Suprapubic skin (tissue), 4 donors: Measurements from ENCODE around the gene RYR1. TPM values are rescaled to one million over a fixed set of nuclear protein-coding genes. Genes with fewer than 3 reads are reported as not detected.
"Not testable (repeated sequence)": the region's sequence is repeated elsewhere in the genome, so short reads cannot be mapped to it uniquely, and the experiment has no call there.

Experiments used
- DNase-seq, 2 donors: peaks; one replicate each; pipeline ENCODE4 v3.0.0-alpha.2; 2019; ENCODE audit warnings: low spot score in 2 of 2
- H3K27ac ChIP-seq: fragments of 200-600 bp; sonication (generic); one replicate; pipeline ENCODE4 v1.5.1; 2019
- H3K27me3 ChIP-seq: fragments of 200-600 bp; sonication (generic); one replicate; pipeline ENCODE4 v1.5.1; 2019
- H3K36me3 ChIP-seq: fragments of 200-600 bp; sonication (generic); one replicate; pipeline ENCODE4 v1.5.1; 2019
- H3K4me1 ChIP-seq: fragments of 200-600 bp; sonication (generic); one replicate; pipeline ENCODE4 v1.5.1; 2019
- H3K4me3 ChIP-seq: fragments of 200-600 bp; sonication (generic); one replicate; pipeline ENCODE4 v1.5.1; 2019; ENCODE audit warnings: mild to moderate bottlenecking
- H3K9me3 ChIP-seq: fragments of 200-600 bp; sonication (generic); one replicate; pipeline ENCODE4 v1.5.1; 2019
- EP300 ChIP-seq: sonication (generic); formaldehyde crosslinking; IDR thresholded peaks from one replicate; pipeline ENCODE4 v1.6.1; 2017; ENCODE audit warnings: antibody characterized with exemption
- POLR2A ChIP-seq, 2 donors: fragments of 450-650 bp; IDR thresholded peaks; one replicate each; pipeline ENCODE4 v1.6.1; 2017; ENCODE audit warnings: antibody characterized with exemption in 2 of 2, mild to moderate bottlenecking in 2 of 2, moderate library complexity in 2 of 2
- POLR2AphosphoS5 ChIP-seq, 3 donors: sonication (generic); formaldehyde crosslinking; IDR thresholded peaks; one replicate each; pipeline ENCODE4 v1.6.1; 2017; ENCODE audit warnings: antibody characterized with exemption in 3 of 3
- WGBS: methylation state at CpG from one replicate; pipeline ENCODE4 v1.1.5; 2018; 5-methylcytosine and 5-hydroxymethylcytosine counted together
- total RNA-seq, 4 donors: library from RNA; depleted of rRNA; stranded (reverse); fragments of >200 nt; gene quantifications; one replicate each; pipeline ENCODE4 v1.1.0, GENCODE V29; 2016
- TF ChIP-seq, protein P1 (sequence below), 2 donors: fragments of 200-600 bp in 1 of 2; fragments of 450-650 bp in 1 of 2; sonication (generic) in 1 of 2; IDR thresholded peaks; one replicate each; pipeline ENCODE4 v1.5.1; 2016 to 2019; ENCODE audit warnings: antibody characterized with exemption in 2 of 2, mild to moderate bottlenecking in 1 of 2, moderate library complexity in 1 of 2

Gene RYR1
- total RNA-seq, 4 donors from 2014 or later: 8.4 to 26.1 (median 13.1) TPM

GRCh38 chr19:38517321-38517720 is 83.8 kb downstream of the RYR1 start:
- no peak overlapping the region for H3K4me3 ChIP-seq
- H3K27me3 ChIP-seq: no peaks in the 10 kb centered on the region
- 89% methylated on average over 9 of the region's 21 CpGs for WGBS
- DNase-seq: no peak
- no peak overlapping the region for H3K27ac ChIP-seq
- peaks cover 4% of the 10 kb centered on the region for H3K4me1 ChIP-seq
- no peaks in the 10 kb centered on the region for H3K36me3 ChIP-seq
- no peaks in the 10 kb centered on the region for H3K9me3 ChIP-seq
- TF ChIP-seq POLR2A (IDR thresholded peaks at IDR 0.05): no peak
- TF ChIP-seq, protein P1, sequence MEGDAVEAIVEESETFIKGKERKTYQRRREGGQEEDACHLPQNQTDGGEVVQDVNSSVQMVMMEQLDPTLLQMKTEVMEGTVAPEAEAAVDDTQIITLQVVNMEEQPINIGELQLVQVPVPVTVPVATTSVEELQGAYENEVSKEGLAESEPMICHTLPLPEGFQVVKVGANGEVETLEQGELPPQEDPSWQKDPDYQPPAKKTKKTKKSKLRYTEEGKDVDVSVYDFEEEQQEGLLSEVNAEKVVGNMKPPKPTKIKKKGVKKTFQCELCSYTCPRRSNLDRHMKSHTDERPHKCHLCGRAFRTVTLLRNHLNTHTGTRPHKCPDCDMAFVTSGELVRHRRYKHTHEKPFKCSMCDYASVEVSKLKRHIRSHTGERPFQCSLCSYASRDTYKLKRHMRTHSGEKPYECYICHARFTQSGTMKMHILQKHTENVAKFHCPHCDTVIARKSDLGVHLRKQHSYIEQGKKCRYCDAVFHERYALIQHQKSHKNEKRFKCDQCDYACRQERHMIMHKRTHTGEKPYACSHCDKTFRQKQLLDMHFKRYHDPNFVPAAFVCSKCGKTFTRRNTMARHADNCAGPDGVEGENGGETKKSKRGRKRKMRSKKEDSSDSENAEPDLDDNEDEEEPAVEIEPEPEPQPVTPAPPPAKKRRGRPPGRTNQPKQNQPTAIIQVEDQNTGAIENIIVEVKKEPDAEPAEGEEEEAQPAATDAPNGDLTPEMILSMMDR (IDR thresholded peaks at IDR 0.05): no peak
- no peak for TF ChIP-seq EP300
- no peak for TF ChIP-seq POLR2AphosphoS5 (IDR thresholded peaks at IDR 0.05)

DNA sequence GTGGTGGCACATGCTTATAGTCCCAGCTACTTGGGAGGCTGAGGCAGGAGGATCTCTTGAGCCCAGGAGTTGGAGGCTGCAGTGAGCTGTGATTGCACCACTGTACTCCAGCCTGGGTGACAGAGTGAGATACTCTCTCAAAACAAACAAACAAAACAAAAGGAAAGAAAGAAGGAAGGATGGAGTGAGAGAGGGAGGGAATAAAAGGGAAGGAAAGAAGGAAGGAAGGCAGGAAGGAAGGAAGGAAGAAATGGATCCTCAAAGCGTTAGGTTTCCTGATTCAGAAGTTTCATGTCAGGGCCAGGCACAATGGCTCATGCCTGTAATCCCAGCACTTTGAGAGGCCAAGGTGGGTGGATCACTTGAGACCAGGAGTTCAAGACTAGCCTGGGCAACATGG is 84.5 kb downstream of the RYR1 start:
- 89% methylated on average over 1 of the region's 1 CpG for WGBS
- not testable (repeated sequence) for H3K27ac ChIP-seq, DNase-seq, H3K4me1 ChIP-seq, H3K27me3 ChIP-seq, H3K4me3 ChIP-seq, H3K36me3 ChIP-seq, H3K9me3 ChIP-seq

- no peaks in the 10 kb centered on the region for H3K36me3 ChIP-seq
- TF ChIP-seq, protein P1 (IDR thresholded peaks at IDR 0.05): no peak
- TF ChIP-seq POLR2AphosphoS5 (IDR thresholded peaks at IDR 0.05) (no peak), EP300 (no peak), POLR2A (IDR thresholded peaks at IDR 0.05) (no peak)
- no peak overlapping the region for H3K4me3 ChIP-seq
- WGBS: 85% methylated on average over 23 of the region's 26 CpGs
- DNase-seq: no peak
- H3K27me3 ChIP-seq: no peaks in the 10 kb centered on the region
- no peaks in the 10 kb centered on the region for H3K9me3 ChIP-seq
- H3K27ac ChIP-seq: no peak overlapping the region
- H3K4me1 ChIP-seq: peaks cover 4% of the 10 kb centered on the region
Observed at GRCh38 chr19:38519168-38519567, 85.7 kb downstream of the RYR1 start.

- Histone ChIP-seq H3K4me3 (no peak overlapping the region), H3K4me1 (peaks cover under 1% of the 10 kb centered on the region), H3K9me3 (no peaks in the 10 kb centered on the region), H3K27ac (no peak overlapping the region), H3K27me3 (no peaks in the 10 kb centered on the region), H3K36me3 (no peaks in the 10 kb centered on the region)
- DNase-seq: no peak
- 92% methylated on average over 5 of the region's 6 CpGs for WGBS
- TF ChIP-seq, protein P1 (IDR thresholded peaks at IDR 0.05): no peak
- TF ChIP-seq EP300 (no peak), POLR2A (IDR thresholded peaks at IDR 0.05) (no peak), POLR2AphosphoS5 (IDR thresholded peaks at IDR 0.05) (no peak)
Observed at GRCh38 chr19:38519988-38520387, 86.5 kb downstream of the RYR1 start.

DNA sequence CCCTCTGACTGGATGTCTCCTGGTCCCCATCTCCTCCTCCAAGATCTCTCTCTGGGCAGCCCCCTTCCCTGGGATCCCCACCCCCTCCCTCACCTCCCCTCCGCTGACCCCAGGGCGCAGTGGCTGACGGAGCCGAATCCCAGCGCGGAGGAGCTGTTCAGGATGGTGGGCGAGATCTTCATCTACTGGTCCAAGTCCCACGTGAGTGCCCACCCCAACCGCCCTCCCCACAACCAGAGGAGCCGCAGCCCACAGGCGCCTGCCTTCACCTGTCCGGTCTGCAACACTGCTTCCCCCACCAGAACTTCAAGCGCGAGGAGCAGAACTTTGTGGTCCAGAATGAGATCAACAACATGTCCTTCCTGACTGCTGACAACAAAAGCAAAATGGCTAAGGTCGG is 89.4 kb downstream of the RYR1 start:
- WGBS: 85% methylated on average over 4 of the region's 15 CpGs
- DNase-seq: no peak
- no peaks in the 10 kb centered on the region for H3K36me3 ChIP-seq

DNA sequence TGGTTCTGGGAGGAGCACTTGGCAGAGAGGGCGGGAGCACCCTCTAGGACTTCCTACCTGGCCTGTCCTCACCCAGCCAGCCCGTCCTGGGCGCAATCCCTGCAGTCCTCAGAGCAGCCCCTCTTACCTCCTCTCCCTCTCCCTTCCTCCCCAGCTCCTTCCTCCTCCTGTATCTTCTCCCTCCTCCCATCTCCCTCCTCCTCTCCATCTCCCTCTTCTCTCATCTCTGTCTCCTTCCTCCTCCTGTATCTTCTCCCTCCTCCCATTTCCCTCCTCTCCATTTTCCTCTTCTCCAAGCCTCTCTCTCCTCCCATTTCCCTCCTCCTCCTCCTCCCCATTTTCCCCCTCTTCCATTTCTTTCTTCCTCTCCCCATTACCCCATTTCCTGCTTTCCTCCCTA is 89.8 kb downstream of the RYR1 start:
- WGBS: 86% methylated on average over 3 of the region's 3 CpGs
- H3K4me3 ChIP-seq: no peak overlapping the region
- DNase-seq: no peak
- no peaks in the 10 kb centered on the region for H3K27me3 ChIP-seq
- H3K9me3 ChIP-seq: no peaks in the 10 kb centered on the region
- no peaks in the 10 kb centered on the region for H3K4me1 ChIP-seq
- H3K27ac ChIP-seq: no peak overlapping the region
- TF ChIP-seq, protein P1 (IDR thresholded peaks at IDR 0.05): no peak
- TF ChIP-seq POLR2AphosphoS5 (IDR thresholded peaks at IDR 0.05) (no peak), POLR2A (IDR thresholded peaks at IDR 0.05) (no peak), EP300 (no peak)
- H3K36me3 ChIP-seq: no peaks in the 10 kb centered on the region

More for the DNA sequence above, 89.4 kb downstream of the RYR1 start:
- no peak overlapping the region for H3K27ac ChIP-seq
- H3K4me3 ChIP-seq: no peak overlapping the region
- H3K27me3 ChIP-seq: no peaks in the 10 kb centered on the region
- TF ChIP-seq POLR2A (IDR thresholded peaks at IDR 0.05): no peak
- no peak for TF ChIP-seq EP300
- TF ChIP-seq, protein P1 (IDR thresholded peaks at IDR 0.05): no peak
- TF ChIP-seq POLR2AphosphoS5 (IDR thresholded peaks at IDR 0.05): no peak
- no peaks in the 10 kb centered on the region for H3K9me3 ChIP-seq
- H3K4me1 ChIP-seq: no peaks in the 10 kb centered on the region
